Measurements from ENCODE around the gene TET3. TPM values are rescaled to one million over a fixed set of nuclear protein-coding genes. Genes with fewer than 3 reads are reported as not detected.

The TET3 gene
- total and polyA plus RNA-seq, 9 of the 15 experiments (the other 6 are each of a cell fraction or from before 2014, with no cell fraction given) = 0.35 to 16.3 (median 5.5) TPM

- TF ChIP-seq RREB1 (CRISPR knock-in tag; IDR thresholded peaks at IDR 0.05) (no peak), TBL1XR1 (IDR thresholded peaks at IDR 0.05; ENCODE audit: low read length in 2 of 2) (peak in 1 of 2 experiments; percentile 18; a peak in 1 of 4 replicates), CBFA2T3 (IDR thresholded peaks at IDR 0.05) (peak; percentile 93), NBN (IDR thresholded peaks at IDR 0.05; ENCODE audit: low read depth) (peak; percentile 39; the same call in 1 of the 2 replicates), ARNT (IDR thresholded peaks at IDR 0.05) (0 out of 4 replicates have a peak, but pooled peaks of 1 of the 2 experiments have one; percentile 42), ZFP36 (IDR thresholded peaks at IDR 0.05; ENCODE audit: low read depth, low read length, partially characterized antibody) (no peak), ZNF518B (CRISPR knock-in tag; IDR thresholded peaks at IDR 0.05) (no peak), SMARCE1 (IDR thresholded peaks at IDR 0.05) (peak; percentile 78), TRIM28 (IDR thresholded peaks at IDR 0.05) (peak; percentile 59; the same call in 1 of the 2 replicates), NEUROD1 (IDR thresholded peaks at IDR 0.05; ENCODE audit: borderline replicate concordance, low read depth, low read length, partially characterized antibody) (peak; percentile 17), XRCC5 (IDR thresholded peaks at IDR 0.05; ENCODE audit: low read depth, low read length) (no peak), ARID1B (IDR thresholded peaks at IDR 0.05) (peak; percentile 90), CLOCK (CRISPR knock-in tag; IDR thresholded peaks at IDR 0.05; ENCODE audit: borderline replicate concordance) (no peak), L3MBTL2 (IDR thresholded peaks at IDR 0.05) (peak; percentile 52; the same call in 1 of the 2 replicates), DPF2 (IDR thresholded peaks at IDR 0.05) (peak; percentile 85), FOXM1 (IDR thresholded peaks at IDR 0.05; ENCODE audit: low read depth) (peak; percentile 59), FOXM1 (CRISPR knock-in tag; IDR thresholded peaks at IDR 0.05; ENCODE audit: low read depth) (no peak)
Observed at GRCh38 chr2:73970850-73971471, 13.7 kb upstream of the TET3 start (continued).

Measured in K562 (cell line).